Hematopoietic multipotent progenitor cell treated with erythropoietin and hydrocortisone succinate and interleukin-3 and kit ligand, for 8 days (in vitro differentiated cells): ENCODE data around the gene NQO2.
"Not testable (repeated sequence)": the region's sequence is repeated elsewhere in the genome, so short reads cannot be mapped to it uniquely, and the experiment has no call there.

ENCODE experiments used
- DNase-seq: peaks from one replicate; pipeline ENCODE4 v3.0.0-alpha.2; 2015

Gene NQO2

DNA sequence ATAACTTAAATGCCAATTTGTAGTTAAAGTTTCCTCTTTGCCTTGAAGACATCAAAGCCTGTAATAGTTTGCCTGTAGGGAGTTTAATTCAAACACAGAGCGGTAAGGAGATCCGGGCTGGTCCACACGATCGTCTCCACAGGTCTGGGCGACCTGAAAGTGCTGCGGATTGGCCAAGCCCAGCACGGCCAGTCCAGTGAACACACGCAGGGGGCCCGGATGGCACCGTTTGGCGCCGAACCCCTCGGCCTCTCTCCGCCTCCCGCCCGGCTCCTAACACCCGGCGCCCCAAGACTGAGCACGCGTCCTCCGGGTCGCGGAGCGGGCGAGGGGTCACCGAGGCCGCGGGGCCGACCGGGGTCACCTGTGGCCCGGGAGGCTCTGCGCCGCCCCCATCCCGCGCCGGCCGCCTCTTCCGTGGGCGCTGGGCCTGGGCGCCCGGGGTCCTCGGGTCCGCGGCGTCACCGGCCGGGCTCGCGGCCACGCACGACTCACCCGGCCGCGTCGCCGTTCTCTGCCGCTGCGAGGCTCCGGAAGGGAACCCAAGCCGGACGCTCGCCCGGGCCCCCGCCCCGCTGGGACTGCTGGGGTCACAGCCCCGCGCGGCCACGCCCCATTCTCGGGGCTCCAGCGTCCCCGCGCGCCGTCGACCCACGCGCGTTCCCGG is 28.8 kb upstream of the NQO2 start:
- DNase-seq, result no peak

DNA sequence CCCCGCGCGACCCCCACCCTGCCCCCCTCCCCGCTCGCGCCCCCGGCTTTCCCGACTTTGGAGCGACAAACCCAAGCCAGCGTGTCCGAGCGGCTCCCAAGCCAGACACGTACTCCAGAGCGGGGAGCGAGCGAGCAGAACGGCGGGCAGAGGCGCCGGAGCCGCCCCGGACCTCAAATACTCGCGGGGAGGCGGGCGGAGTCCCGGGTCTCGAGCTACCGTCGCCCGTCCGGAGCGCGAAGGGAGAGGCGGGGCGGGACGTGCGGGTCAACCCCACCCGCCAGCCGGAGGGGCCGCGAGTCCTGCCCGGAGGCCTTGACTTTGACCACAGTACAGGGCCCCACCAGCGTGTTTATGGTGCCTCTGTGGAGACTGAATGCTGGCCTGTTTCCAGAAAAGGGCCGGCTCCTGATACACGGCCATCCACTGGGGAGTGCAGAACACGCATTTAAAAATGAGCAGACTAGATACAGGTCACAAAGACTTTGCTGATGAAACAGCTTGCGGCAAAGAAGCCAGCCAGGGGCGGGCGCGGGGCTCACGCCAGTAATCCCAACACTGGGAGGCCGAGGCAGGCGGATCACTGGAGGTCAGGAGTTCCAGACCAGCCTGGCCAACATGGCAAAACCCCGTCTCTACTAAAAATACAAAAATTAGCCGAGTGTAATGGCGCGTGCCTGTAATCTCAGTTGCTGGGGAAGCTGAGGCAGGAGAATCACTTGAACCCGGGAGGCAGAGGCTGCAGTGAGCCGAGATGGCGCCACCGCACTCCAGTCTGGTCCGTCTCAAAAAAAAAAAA is 28.1 kb upstream of the NQO2 start, which contains the start of gene SERPINB6:
SERPINB6 (minus strand) TSS at position 148 of the 799 bp plus-strand sequence. CDS start 12,235 bp downstream, outside the sequence.
- peak; percentile 43 for DNase-seq

DNA sequence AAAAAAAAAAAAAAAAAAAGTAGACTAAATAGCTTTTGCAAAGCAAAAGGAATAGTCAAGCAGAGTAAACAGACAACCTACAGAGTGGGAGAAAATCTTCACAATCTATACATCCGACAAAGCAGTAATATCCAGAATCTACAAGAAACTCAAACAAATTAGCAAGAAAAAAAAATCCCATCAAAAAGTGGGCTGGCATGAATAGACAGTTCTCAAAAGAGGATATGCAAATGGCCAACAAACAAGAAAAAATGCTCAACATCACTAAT is 27.5 kb upstream of the NQO2 start:
- not testable (repeated sequence) for DNase-seq

DNA sequence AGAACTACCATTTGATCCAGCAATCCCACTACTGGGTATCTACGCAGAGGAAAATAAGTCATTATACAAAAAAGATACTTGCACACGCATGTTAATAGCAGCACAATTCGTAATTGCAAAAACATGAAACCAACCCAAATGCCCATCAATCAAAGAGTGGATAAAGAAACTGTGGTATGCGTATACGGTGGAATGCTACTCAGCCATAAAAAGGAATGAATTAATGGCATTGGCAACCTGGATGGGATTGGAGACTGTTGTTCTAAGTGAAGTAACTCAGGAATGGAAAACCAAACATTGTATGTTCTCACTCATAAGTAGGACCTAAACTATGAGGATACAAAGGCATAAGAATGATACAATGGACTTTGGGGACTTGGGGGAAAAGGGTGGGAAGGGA is 27.0 kb upstream of the NQO2 start:
- DNase-seq, result not testable (repeated sequence)

DNA sequence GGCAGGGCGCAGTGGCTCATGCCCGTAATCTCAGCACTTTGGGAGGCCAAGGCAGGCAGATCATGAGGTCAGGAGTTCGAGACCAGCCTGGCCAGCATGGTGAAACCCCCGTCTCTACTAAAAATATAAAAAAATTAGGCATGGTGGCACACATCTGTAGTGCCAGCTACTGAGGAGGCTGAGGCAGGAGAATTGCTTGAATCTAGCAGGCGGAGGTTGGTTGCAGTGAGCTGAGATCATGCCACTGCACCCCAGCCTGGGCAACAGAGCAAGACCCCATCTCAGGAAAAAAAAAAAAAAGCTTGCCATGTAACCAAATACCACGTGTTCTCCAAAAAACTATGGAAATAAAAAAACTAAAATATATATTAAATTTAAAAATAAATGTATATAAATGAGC is 26.5 kb upstream of the NQO2 start:
- not testable (repeated sequence) for DNase-seq

DNA sequence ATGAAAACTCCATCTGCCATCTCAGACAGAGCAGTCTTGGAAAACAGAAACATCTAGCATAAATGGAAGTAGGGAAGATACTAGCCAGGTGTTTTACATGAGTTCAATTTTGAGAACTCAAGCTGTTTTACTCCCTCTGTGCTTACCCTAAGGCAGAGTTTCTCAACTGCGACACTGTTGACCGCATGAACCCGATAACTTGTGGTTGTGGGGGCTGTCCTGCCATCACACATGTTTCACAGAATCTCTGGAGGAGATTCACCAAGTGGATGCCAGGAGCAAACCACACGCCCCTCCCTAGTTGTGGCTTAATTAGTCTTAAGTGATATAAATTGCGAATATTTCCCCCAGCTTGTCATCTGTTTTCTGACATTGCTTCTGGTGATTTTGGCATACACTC is 26.0 kb upstream of the NQO2 start:
- DNase-seq, result peak; percentile 84

DNA sequence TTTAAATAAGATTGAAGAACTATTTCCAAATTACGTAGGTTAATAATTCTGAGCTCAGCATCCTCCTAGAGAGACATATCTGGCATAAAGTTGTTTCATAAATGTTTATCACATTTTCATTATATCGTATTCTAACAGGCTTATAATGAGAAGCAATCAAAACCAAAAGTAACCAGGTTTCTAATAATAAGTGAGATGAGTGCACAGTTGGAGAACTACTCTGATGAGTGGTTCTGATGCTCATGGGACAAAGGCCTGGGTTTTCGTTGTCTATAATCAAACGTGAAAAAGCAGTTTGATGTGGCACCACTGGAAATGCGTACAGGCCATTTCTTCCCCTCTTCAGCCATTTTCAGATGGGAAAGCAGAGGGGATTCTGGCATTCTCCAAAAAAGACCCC is 23.6 kb upstream of the NQO2 start:
- DNase-seq, result no peak

DNA sequence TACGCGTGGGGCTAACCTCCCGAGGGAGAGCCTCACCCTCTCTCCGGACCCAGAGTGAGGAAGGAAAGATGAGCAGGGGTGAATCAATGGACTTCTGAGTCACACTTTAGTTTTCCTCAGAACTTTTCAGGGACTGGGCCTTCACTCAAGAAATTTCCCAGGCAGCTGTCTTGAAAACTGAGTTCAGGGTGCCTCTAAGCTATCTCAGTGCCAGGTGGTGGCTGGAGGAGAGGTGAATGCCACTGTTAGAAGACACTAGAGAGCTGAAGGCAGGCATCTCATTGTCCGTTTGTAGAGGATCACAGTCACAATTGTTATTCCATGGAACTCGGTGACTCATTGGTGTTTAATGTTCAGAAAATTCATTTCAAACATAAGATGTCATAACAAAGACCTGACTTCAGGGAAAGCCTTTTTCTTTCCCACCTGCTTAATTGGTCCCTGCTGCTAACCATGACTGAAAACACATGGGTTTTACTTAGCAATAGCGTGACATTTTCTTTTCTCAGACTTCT is 23.1 kb upstream of the NQO2 start:
- DNase-seq, result no peak

DNA sequence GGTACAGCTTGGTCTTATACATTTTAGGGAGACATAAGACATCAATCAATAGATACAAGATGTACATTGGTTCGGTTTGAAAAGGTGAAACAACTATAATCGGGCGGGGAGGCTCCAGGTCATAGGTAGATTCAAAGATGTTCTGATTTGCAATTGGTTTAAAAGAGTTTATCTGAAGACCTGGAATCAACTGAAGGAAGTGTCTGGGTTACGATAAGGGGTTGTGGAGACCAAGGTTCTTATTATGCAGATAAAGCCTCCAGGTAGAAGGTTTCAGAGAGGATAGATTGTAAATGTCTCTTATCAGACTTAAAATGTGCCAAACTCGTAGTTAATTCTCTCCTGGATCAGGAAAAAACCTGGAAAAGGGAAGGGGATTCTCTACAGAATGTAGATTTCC is 22.4 kb upstream of the NQO2 start:
- DNase-seq, result no peak

DNA sequence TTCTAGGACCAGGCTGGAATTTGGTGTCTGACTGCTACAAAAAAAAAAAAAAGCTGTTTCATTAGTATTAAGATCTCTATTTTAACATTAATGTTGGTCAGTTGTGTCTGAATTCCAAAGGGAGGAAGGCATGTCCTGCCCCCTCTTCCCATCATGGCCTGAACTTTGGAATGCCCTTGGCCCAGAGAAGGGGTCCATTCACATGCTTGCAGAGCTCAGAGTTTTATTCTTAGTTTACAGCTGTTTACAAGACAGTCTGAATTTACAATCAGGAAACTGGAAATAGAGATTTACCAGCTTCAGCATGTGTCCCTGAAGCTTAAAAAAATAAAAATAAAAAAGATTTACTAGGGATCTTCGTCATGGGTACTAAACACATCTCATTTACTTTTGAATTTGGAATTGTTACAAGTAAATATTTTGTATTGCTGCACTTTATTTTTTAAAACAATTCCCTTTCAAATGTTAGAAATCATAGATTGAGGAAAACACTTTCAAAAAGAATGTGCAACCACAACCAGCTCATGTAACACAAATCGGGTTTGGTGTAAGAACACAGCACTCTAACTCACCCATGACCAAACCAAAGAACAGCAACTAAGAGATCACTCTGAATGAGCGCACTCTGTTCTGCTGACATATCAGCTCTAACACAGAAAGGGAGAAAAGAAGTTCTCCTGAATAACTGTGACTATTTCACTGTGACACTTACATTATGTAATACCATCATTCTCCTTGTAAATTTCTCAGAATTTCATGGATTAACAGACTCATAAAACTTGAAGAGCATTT is 21.7 kb upstream of the NQO2 start:
- DNase-seq, result no peak

DNA sequence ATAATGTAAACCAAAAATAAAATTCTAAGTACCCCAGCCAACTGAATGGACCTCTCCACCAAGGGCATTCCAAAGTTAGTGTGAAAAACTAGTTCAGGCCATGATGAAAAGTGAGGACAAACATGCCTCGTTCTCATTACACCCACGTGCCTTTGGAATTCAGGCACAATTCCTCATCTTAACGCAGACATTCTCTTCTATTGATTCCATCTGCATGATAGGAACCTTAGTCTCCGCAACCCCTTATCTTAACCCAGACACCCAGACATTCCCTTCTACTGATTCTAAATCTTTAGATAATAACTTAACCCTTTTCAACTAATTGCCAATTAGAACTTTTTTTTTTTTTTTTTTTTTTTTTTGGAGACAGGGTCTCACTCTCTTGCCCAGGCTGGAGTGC is 20.8 kb upstream of the NQO2 start:
- no peak for DNase-seq

DNA sequence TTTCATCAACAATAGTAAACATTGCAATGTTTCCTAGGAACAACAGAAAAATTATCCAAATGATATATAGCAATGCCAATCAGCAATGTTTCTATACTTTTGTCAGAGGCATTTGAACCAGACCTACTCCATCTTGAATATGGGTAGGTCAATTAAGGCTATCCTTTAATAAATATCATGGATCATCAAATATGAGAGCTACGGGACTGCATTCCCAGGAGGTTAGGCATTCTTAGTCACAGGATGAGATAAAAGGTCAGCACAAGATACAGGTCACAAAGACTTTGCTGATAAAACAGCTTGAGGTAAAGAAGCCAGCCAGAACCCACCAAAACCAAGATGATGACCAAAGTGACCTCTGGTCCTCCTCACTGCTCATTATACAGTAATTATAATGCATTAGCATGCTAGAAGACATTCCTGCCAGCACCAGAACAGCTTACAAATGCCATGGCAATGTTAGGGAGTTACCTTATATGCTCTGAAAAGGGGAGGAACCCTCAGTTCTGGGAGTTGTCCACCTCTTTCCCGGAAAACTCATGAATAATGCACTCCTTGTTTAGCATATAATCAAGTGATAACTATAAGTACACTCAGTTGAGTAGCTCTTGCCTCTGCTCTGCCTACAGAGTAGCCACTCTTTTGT is 19.8 kb upstream of the NQO2 start:
- DNase-seq, result peak; percentile 81

DNA sequence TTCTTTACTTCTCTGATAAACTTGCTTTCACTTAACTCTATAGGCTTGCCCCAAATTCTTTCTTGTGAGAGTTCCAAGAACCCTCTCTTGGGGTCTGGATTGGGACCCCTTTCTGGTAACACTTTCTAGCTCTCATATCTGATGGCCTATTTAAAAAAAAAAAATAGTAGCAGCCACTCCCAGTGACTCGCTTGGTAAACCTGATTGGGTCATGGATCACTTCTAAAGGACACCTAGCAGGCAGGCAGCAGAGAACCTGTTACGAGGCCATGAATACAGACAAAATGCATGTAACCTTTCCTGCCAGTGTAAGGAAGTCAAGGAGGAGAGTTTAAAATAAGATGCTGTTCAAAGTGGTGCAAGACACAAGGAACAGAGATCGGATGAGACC is 19.2 kb upstream of the NQO2 start:
- no peak for DNase-seq

DNA sequence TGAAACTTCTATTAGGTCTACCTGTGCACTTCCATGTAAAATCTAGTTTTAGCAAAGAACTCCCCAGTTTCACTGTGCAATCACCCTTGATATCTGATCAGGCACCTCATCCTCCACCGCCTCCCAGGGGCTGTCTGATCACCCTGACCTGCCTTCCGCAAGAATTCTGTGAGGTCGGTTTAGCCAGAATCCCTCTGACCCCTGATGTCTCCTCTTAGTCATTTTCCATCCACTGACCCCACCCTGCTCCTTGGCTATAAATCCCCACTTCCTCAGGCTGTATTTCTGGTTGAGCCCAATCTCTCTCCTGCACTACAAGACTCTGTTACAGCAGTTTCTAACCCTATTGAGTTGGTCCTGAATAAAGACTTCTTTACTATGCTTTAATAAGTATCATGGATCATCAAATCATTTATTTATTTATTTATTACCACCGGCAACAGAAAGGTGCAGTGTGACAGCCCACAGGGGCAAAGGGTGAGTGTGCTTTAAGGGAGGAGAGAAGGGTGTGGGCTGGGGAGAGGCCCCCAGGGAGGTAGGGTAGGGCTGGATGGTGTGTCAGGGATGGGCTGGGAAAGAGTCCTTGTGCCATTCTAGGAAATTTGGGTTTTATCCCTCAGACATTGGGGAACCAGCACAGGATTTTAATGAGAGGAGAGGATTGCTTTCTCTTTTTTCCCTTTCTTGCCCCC is 17.1 kb upstream of the NQO2 start:
- no peak for DNase-seq

DNA sequence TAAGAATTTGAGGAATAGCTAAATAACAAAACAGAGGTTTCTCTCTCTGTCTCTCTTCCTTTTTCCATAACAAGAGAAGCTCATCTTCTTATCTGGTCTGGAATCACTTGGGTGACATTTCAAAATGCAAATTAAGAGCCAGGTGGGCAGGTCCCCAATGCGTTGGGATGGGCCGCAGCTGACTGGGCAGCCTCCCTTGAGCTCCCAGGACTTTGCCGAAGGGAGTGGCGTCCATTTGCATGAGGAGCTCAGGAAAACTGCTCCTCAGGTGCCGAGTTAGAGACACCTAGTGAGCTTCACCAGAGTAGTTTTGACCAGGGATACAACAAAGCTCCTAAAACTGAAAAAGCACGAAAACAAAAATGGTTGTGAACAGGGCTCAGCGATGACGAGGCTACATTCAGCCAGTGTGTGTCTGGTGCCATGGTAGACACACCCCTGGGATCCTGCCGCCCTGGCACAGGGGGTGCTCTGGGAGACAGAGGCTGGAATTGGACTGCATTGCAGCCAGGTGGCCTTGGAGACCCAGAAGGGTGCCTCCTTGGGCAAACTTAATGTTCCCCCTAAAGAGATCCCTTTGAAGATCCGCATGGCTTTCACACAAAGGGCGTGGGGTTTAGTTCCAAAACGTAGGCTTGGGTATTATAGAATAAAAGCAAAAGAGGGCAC is 14.8 kb upstream of the NQO2 start:
- no peak for DNase-seq

DNA sequence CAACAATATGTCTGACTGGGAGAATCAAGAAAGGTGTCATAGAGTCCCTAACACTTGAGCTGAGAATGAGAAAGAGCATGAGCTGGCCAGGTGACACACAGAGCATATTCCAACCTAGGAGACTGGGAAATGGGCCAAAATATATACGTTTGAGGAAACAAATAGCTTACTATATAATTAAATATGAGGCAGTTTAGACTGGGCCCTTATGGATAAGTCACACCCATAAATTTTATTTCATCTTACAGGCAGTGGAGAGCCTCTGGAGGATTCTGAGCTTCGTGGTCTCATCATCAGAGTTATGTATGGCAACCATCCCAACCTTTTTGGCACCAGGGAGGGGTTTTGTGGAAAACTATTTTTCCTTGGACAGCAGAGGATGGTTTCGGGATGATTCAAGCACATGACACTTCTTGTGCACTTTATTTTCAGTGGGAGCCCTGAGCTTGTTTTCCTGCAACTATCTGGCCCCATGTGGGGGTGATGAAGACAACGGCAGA is 12.9 kb upstream of the NQO2 start:
- no peak for DNase-seq

DNA sequence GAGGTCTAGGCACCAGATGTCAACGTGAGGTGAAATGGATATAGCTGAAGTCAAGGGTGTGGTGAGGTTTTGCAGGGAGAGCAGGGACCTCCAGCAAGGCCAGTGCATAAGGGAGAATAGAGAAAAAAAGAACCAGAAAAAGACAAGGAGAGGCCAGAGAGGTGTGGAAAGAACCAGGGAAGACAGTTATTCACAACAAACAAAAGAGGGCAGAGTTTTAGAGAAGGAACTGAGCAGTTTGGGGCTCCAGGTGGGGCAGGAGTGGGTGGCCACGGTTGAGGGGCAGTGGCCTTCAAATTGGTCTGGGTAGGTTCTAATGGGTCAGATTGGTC is 11.6 kb upstream of the NQO2 start:
- no peak for DNase-seq

DNA sequence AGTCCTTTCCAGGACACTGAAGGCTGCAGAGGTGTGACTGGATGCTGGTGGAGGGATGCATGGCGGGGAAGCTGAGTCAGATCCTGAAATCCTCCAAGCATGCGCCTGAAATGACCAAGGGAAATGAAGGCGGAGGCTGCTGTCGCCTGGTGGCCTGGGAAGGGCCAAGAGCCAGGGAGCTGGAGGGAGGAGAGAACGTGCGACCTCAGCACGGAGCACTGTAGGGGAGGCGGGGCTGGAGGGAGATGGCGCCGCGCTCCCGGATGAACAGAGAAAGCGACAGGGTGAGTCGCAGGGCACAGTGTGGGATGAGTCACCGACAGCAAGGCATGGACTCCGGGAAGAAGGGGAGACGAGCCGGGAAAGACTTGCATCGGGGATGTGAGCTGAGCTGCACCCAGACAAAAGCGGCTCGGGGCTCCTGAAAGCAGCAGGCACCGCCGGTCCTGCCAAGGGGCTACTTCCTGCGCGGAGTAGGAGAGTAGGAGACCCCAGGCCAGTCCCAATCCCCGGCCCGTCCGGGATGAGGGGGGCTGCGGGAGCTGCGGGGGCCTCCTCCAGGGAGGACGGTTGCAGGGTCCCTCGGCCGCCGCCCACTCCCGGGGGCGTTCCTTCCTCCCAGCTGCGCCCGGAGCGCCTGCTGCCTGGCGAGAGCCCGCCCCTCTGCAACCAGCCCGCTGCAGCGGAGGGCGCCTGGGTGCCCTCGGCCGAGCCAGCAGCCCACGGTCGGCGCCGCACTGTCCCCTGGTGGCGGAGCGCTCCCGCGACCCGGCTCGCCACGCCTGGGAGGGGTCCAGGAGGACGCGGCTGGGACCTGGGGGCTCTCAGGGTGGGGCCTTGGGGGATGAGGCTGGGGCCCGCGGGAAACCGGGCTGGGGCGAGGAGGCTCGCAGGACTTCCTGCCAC is 11.0 kb upstream of the NQO2 start:
- peak; percentile 81 for DNase-seq

DNA sequence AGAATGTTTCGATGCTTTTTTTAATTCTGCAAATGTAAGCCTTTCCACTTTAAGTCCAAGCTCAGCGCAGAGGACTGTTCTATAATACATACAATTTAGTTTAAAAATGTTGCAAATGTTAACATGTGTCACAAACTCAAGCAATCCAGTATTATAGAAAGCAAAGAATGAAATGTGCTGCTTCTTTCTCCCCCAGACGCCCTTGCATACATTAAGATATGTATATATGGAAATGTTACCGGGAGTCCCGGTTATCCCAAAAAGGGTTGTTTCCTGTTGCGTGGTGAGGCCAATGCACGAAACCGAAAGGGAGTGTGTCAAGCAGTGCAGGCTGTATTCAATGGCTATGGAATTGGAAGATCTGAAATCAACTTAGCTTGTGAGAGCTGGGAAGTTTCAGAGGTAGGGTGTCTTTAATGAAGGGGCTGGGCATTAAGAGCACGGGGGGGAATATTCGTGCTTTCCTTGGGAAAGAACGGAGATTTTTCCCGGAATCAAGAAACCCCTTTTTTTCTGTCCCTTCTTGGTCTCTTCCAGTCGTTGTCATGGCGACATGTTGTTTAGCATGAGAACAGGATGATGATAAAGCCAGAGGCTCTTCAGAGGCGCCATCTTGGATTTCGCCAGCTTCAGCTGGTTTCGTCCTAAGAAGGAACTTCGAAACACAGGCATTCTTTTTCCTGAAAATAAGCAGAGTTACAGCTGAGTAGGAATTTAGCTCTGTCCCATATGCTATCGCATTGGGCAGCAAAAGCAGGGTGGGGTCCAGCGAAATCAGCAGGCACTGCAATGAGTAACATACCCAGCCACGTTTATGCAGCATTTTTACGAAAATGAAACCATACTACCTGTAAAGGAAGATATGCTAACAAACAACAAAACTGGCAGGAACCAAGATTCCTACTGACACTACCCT is 10.1 kb upstream of the NQO2 start:
- peak; percentile 99 for DNase-seq
